HG03108 (cell line): ENCODE data around the gene CLIC1.
"Not testable (repeated sequence)": the region's sequence is repeated elsewhere in the genome, so short reads cannot be mapped to it uniquely, and the experiment has no call there.

Experiments
- ATAC-seq: cut with Tn5 transposase; IDR thresholded peaks from one replicate; pipeline ENCODE4 v1.9.1; 2021; ENCODE audit warnings: moderate library complexity; ENCODE audit not compliant: unreplicated experiment

Gene CLIC1

GRCh38 chr6:31723980-31724691, 12.2 kb downstream of the CLIC1 start:
- ATAC-seq, result no peak

- ATAC-seq, result no peak
These were observed 12.9 kb downstream of the CLIC1 start, which contains the start of gene MPIG6B for GRCh38 chr6:31723245-31723979. TSS of gene MPIG6B (plus strand) at chr6:31723373. CDS start at chr6:31723384, 11 bp downstream.

- no peak for ATAC-seq
These were observed 14.2 kb downstream of the CLIC1 start for GRCh38 chr6:31722173-31722572.

GRCh38 chr6:31721351-31722020, 14.8 kb downstream of the CLIC1 start, which contains the start of gene LY6G6C:
TSS of gene LY6G6C (minus strand) at chr6:31721746. CDS start at chr6:31721679, 67 bp downstream.
- no peak for ATAC-seq

- no peak for ATAC-seq
These were observed 16.0 kb downstream of the CLIC1 start for GRCh38 chr6:31720196-31720770.

GRCh38 chr6:31719001-31719400, 17.3 kb downstream of the CLIC1 start:
- no peak for ATAC-seq

GRCh38 chr6:31718265-31718664, 18.1 kb downstream of the CLIC1 start:
- no peak for ATAC-seq

GRCh38 chr6:31717499-31718222, 18.7 kb downstream of the CLIC1 start:
- no peak for ATAC-seq

GRCh38 chr6:31715022-31715958, 21.0 kb downstream of the CLIC1 start, which contains the start of gene LY6G6D:
TSS of gene LY6G6D (plus strand) at chr6:31715348. CDS start at chr6:31715356, 8 bp downstream.
- no peak for ATAC-seq

- no peak for ATAC-seq
These were observed 22.2 kb downstream of the CLIC1 start for GRCh38 chr6:31713991-31714684.

GRCh38 chr6:31713465-31713864, 22.9 kb downstream of the CLIC1 start:
- no peak for ATAC-seq

GRCh38 chr6:31712296-31712695, 24.0 kb downstream of the CLIC1 start:
- ATAC-seq, result no peak

- ATAC-seq, result no peak
These were observed 25.1 kb downstream of the CLIC1 start for GRCh38 chr6:31711233-31711632.

GRCh38 chr6:31710523-31711219, 25.7 kb downstream of the CLIC1 start:
- ATAC-seq, result no peak

GRCh38 chr6:31709157-31709556, 27.2 kb downstream of the CLIC1 start:
- not testable (repeated sequence) for ATAC-seq

GRCh38 chr6:31708224-31708623, 28.1 kb downstream of the CLIC1 start:
- no peak for ATAC-seq

- ATAC-seq, result no peak
These were observed 28.6 kb downstream of the CLIC1 start for GRCh38 chr6:31707701-31708100.

GRCh38 chr6:31706599-31706998, 29.7 kb downstream of the CLIC1 start, which contains the start of gene LY6G6F:
TSS of gene LY6G6F (plus strand) at chr6:31706866. CDS start at chr6:31706907, 41 bp downstream.
- no peak for ATAC-seq
